ENCODE data around the gene OR2T8.

The OR2T8 gene

DNA sequence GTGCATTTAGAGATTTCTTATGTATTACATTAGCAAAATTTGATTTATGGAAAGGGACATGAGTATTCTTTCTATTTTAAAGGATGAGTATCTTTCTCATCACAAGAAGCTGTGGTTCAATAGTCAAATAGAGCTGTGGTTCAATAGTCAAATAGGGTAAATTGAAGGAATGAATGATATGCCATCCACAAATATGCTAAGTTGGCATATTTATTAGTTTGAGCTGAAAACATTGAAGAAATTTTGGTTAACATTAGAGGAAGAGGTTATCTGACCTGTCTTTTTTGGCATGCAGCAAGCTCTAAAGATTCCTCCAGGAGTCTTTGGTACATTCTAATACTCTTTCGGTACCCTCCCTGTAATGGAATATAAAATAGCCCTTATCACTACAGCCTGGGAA, 33.4 kb downstream of the OR2T8 start:
- DNase-seq (ENCODE audit: low read depth): no peak
- H3K4me3 ChIP-seq (ENCODE audit: low read depth, low read length): no peak overlapping the region
- TF ChIP-seq, protein P1, sequence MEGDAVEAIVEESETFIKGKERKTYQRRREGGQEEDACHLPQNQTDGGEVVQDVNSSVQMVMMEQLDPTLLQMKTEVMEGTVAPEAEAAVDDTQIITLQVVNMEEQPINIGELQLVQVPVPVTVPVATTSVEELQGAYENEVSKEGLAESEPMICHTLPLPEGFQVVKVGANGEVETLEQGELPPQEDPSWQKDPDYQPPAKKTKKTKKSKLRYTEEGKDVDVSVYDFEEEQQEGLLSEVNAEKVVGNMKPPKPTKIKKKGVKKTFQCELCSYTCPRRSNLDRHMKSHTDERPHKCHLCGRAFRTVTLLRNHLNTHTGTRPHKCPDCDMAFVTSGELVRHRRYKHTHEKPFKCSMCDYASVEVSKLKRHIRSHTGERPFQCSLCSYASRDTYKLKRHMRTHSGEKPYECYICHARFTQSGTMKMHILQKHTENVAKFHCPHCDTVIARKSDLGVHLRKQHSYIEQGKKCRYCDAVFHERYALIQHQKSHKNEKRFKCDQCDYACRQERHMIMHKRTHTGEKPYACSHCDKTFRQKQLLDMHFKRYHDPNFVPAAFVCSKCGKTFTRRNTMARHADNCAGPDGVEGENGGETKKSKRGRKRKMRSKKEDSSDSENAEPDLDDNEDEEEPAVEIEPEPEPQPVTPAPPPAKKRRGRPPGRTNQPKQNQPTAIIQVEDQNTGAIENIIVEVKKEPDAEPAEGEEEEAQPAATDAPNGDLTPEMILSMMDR (conservative IDR thresholded peaks at IDR 0.05; ENCODE audit: low read depth, low read length): no peak

GRCh38 chr1:247961791-247962190, 41.7 kb downstream of the OR2T8 start:
- no peak overlapping the region for H3K4me3 ChIP-seq (ENCODE audit: low read depth, low read length)
- TF ChIP-seq, protein P1 (conservative IDR thresholded peaks at IDR 0.05; ENCODE audit: low read depth, low read length): no peak
- no peak for DNase-seq (ENCODE audit: low read depth)

DNA sequence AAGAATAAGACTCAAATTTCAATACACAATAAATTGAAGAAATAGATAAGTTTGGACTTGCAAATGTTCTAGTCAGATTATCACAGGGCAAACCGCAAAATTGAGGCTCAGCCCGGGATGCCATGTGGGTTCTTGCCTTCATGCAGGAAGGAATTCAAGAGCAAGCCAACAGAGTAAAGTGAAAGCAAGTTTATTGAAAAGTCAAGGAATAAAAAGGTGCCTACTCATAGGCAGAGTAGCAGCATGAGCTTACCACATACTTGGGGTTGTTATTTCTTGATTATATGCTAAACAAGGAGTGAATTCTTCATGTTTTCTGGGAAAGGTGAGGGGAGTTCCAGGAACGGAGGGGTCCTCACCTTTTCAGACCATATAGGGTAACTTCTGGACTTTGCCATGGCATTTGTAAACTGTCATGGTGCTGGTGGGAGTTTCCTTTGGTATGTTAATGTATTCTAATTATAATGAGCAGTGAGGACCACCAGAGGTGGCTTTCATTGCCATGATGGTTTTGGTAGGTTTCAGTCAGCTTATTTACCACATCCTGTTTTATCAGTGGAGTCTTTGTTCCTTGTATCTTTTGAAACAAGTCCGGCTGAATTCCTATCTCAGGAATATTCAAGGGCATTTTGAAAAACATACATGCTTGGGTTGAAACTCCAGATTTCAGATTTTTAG, 43.0 kb downstream of the OR2T8 start:
- no peak for DNase-seq (ENCODE audit: low read depth)
- no peak overlapping the region for H3K4me3 ChIP-seq (ENCODE audit: low read depth, low read length)
- TF ChIP-seq, protein P1 (conservative IDR thresholded peaks at IDR 0.05; ENCODE audit: low read depth, low read length): no peak

GRCh38 chr1:247964933-247965332, 44.9 kb downstream of the OR2T8 start, which contains the start of gene OR2AK2:
TSS of gene OR2AK2 (plus strand) at chr1:247965233. CDS start at chr1:247965377, 144 bp downstream.
- TF ChIP-seq, protein P1 (conservative IDR thresholded peaks at IDR 0.05; ENCODE audit: low read depth, low read length): no peak
- no peak for DNase-seq (ENCODE audit: low read depth)
- no peak within 1 kb of the TSS for H3K4me3 ChIP-seq (ENCODE audit: low read depth, low read length)

- H3K4me3 ChIP-seq (ENCODE audit: low read depth, low read length): no peak overlapping the region
- TF ChIP-seq, protein P1 (conservative IDR thresholded peaks at IDR 0.05; ENCODE audit: low read depth, low read length): no peak
- DNase-seq (ENCODE audit: low read depth): no peak
Measured at GRCh38 chr1:247966532-247967204, 46.6 kb downstream of the OR2T8 start.

Measured in choroid plexus epithelial cell (primary cell).